HL-60 (cell line): ENCODE results near the gene PLXNA2.

Experiments used
- GABPA ChIP-seq: IDR thresholded peaks from 2 replicates; pipeline ENCODE4 v1.6.1; 2012; ENCODE audit warnings: low read depth
- POLR2AphosphoS5 ChIP-seq: IDR thresholded peaks from 2 replicates; pipeline ENCODE4 v1.6.1; 2012; ENCODE audit warnings: low read depth
- TF ChIP-seq, protein P1 (sequence below): IDR thresholded peaks from one replicate; pipeline ENCODE4 v1.5.1; 2011; ENCODE audit warnings: low read length, control low read depth, inconsistent platforms; ENCODE audit not compliant: insufficient read depth
- TF ChIP-seq, protein P2 (sequence below): IDR thresholded peaks from 2 replicates; pipeline ENCODE4 v1.6.1; 2012; ENCODE audit warnings: low read depth; ENCODE audit not compliant: insufficient replicate concordance

DNA sequence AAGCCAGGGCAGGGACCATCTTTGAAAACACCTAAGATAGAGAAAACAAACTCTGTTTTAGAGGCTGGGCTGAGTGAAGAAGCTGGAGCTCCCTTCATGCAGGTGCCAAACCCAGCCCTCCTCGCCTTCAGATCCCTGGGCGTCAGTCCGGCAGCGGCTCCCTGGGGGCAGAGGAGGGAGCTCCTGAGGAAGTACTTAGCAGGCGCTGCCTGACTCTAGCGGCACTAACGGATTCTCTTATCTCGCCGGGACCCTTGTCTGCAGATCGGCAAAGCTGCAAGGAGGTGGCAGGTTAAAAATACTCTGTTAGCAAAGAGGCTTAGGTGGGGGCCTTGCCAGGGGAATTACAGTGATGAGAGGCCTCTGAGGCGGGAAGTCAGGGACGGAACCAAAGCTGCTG, 79.6 kb downstream of the PLXNA2 start:
- TF ChIP-seq, protein P1, sequence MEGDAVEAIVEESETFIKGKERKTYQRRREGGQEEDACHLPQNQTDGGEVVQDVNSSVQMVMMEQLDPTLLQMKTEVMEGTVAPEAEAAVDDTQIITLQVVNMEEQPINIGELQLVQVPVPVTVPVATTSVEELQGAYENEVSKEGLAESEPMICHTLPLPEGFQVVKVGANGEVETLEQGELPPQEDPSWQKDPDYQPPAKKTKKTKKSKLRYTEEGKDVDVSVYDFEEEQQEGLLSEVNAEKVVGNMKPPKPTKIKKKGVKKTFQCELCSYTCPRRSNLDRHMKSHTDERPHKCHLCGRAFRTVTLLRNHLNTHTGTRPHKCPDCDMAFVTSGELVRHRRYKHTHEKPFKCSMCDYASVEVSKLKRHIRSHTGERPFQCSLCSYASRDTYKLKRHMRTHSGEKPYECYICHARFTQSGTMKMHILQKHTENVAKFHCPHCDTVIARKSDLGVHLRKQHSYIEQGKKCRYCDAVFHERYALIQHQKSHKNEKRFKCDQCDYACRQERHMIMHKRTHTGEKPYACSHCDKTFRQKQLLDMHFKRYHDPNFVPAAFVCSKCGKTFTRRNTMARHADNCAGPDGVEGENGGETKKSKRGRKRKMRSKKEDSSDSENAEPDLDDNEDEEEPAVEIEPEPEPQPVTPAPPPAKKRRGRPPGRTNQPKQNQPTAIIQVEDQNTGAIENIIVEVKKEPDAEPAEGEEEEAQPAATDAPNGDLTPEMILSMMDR = no peak
- TF ChIP-seq, protein P2, sequence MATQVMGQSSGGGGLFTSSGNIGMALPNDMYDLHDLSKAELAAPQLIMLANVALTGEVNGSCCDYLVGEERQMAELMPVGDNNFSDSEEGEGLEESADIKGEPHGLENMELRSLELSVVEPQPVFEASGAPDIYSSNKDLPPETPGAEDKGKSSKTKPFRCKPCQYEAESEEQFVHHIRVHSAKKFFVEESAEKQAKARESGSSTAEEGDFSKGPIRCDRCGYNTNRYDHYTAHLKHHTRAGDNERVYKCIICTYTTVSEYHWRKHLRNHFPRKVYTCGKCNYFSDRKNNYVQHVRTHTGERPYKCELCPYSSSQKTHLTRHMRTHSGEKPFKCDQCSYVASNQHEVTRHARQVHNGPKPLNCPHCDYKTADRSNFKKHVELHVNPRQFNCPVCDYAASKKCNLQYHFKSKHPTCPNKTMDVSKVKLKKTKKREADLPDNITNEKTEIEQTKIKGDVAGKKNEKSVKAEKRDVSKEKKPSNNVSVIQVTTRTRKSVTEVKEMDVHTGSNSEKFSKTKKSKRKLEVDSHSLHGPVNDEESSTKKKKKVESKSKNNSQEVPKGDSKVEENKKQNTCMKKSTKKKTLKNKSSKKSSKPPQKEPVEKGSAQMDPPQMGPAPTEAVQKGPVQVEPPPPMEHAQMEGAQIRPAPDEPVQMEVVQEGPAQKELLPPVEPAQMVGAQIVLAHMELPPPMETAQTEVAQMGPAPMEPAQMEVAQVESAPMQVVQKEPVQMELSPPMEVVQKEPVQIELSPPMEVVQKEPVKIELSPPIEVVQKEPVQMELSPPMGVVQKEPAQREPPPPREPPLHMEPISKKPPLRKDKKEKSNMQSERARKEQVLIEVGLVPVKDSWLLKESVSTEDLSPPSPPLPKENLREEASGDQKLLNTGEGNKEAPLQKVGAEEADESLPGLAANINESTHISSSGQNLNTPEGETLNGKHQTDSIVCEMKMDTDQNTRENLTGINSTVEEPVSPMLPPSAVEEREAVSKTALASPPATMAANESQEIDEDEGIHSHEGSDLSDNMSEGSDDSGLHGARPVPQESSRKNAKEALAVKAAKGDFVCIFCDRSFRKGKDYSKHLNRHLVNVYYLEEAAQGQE = no peak
- TF ChIP-seq POLR2AphosphoS5 (no peak), GABPA (no peak)
